ENCODE measurements around the gene DYNLT5. TPM values are rescaled to one million over a fixed set of nuclear protein-coding genes. Genes with fewer than 3 reads are reported as not detected.

The DYNLT5 gene
- total RNA-seq, 1 experiment from 2014 or later, result not detected

GRCh38 chr1:66760506-66760905 lies 8.2 kb downstream of the DYNLT5 start:
- BruUV-seq (replicated peaks), result no TSS peak
- intact Hi-C loops (cut with micrococcal nuclease), result no loop called here

More at GRCh38 chr1:66760506-66760905, 8.2 kb downstream of the DYNLT5 start:
- ATAC-seq (no peak), DNase-seq (ENCODE audit: low read depth, low spot score) (no peak)
- Histone ChIP-seq H3K79me2 (ENCODE audit: insufficient read depth, low read length) (no peaks in the 10 kb centered on the region), H3K36me3 (ENCODE audit: control insufficient read depth in 1 of 2, insufficient read depth in 2 of 2, low read length in 2 of 2) (no peaks in the 10 kb centered on the region), H3K9me3 (ENCODE audit: control insufficient read depth in 1 of 2, insufficient read depth in 1 of 2, low read depth in 1 of 2, low read length in 2 of 2) (no peaks in the 10 kb centered on the region), H3K9me2 (ENCODE audit: insufficient read depth) (no peaks in the 10 kb centered on the region), H3K27ac (ENCODE audit: low read depth, low read length) (no peak overlapping the region), H3K4me3 (replicated peaks in 1 of 2; ENCODE audit: low read depth in 1 of 2, low read length in 2 of 2) (no peak overlapping the region), H3K4me2 (ENCODE audit: low read length) (no peak overlapping the region), H2AFZ (ENCODE audit: low read depth, low read length, poor library complexity, severe bottlenecking) (no peak overlapping the region), H3K4me1 (ENCODE audit: control insufficient read depth in 1 of 2, insufficient read depth in 2 of 2, low read length in 2 of 2) (0 out of 4 replicates have a peak, but pooled peaks cover 0 to 2% of the 10 kb centered on the region in 2 experiments), H3K9ac (ENCODE audit: low read length) (no peak overlapping the region), H3K27me3 (ENCODE audit: insufficient read depth, low read length) (no peaks in the 10 kb centered on the region), H4K20me1 (ENCODE audit: insufficient read depth) (no peaks in the 10 kb centered on the region)
- TF ChIP-seq CTCF (IDR thresholded peaks at IDR 0.05 in 2 of 3, conservative IDR thresholded peaks at IDR 0.05 in 1 of 3; ENCODE audit: borderline replicate concordance in 1 of 3, insufficient read depth in 1 of 3, low read depth in 2 of 3, low read length in 2 of 3) (no peak), YY1 (IDR thresholded peaks at IDR 0.05; ENCODE audit: extremely low read depth, insufficient replicate concordance, low read depth, low read length) (no peak), POLR2A (IDR thresholded peaks at IDR 0.05; ENCODE audit: borderline replicate concordance, extremely low read depth, insufficient read depth, insufficient read length) (no peak), EZH2 (IDR thresholded peaks at IDR 0.05) (no peak), ZFX (IDR thresholded peaks at IDR 0.05) (no peak), SIN3A (IDR thresholded peaks at IDR 0.05; ENCODE audit: low read depth) (no peak), POLR2AphosphoS5 (IDR thresholded peaks at IDR 0.05; ENCODE audit: low read depth, low read length) (no peak), JUND (IDR thresholded peaks at IDR 0.05) (no peak)
- POLR2A ChIA-PET, result no interaction called here
- CTCF ChIA-PET, result interaction anchor here (3.6 kb wide), 1 partner anchor 452 kb away, joined by 17 read pairs; no protein-coding TSS in a partner anchor
- RAD21 ChIA-PET (ENCODE audit: low non-redundant PET in 1 of 2, low total read pairs in 2 of 2, uncharacterized antibody in 2 of 2, unreplicated experiment in 2 of 2), result no interaction called here

Measured in HCT116 (cell line).